ENCODE results near the gene SH3D19.

SH3D19 gene

DNA sequence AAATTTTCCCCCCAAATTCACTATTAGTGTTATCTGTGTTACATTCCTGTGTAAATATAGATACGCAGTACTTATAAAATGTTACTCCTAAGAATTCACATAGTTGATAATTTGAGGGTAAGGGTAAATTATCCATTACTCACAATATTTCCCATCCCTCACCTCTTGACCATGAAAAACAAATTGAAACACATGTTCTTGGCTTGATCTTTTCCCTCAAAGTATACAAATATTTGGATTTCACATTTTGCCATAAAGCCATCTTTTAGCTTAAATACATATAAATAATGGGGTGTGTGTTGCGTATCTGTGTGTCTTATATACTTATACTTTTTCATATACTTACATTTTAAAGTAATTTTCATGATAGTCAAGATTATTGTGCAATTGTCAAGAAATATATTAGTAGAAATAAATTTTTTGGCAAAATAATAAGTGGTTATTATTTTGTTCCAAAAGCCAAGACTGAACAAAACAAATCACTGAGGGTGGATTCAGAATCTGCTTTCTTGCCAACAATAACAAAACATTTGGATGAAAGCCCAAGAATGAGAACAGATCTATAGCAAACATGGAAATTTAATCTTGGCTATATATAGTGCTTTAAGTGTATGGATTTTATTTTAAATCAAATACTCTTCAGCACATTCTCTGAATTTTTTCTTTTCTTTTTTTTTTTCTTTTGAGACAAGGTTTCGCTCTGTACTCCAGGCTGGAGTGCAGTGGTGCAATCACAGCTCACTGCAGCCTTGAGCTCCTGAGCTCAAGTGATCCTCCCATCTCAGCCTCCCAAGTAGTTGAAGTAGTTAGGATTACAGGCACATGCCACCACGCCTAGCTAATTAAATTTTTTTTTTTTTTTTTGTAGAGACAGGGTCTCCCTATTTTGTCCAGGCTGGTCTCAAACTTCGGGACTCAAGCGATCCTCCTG lies 97.0 kb downstream of the SH3D19 start:
- DNase-seq (ENCODE audit: low read depth), result no peak

DNA sequence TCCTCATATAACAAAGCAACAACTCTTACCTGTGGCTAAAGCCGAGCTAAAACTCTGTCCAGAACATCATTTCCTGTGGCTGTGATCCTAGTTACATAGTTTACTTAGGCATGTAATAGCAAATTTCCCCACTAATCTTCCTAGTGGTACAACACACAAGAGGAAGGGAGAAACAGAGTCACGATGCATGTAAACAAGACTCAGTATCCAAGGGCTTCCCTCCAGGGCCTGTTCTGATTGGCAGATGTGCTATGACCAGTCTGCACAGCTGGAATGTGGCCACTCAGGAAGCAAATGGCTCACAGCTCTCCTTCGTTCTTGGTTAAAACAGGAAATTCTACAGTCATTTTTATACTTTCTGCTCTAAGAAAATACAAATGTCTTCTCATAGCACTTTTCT lies 97.7 kb downstream of the SH3D19 start:
- DNase-seq (ENCODE audit: low read depth), result no peak

DNA sequence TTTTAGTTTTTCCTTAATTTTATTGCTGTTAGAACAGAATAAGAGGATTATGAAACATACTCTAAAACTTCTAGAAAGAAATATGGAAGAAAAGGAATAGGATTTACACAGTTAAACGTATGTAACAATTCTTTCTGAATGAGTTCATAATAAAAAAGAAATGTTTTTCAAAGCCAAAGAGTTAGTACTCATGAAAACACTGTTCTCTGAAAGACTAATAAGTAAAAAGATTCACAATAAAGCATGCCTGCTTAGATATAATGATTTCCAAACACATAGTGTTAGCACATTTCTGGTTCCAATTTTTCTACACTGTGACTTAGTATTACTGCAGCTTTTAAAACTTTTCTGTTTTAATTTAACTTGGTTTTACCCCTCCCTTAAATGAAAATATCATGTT lies 98.2 kb downstream of the SH3D19 start:
- DNase-seq (ENCODE audit: low read depth), result no peak

DNA sequence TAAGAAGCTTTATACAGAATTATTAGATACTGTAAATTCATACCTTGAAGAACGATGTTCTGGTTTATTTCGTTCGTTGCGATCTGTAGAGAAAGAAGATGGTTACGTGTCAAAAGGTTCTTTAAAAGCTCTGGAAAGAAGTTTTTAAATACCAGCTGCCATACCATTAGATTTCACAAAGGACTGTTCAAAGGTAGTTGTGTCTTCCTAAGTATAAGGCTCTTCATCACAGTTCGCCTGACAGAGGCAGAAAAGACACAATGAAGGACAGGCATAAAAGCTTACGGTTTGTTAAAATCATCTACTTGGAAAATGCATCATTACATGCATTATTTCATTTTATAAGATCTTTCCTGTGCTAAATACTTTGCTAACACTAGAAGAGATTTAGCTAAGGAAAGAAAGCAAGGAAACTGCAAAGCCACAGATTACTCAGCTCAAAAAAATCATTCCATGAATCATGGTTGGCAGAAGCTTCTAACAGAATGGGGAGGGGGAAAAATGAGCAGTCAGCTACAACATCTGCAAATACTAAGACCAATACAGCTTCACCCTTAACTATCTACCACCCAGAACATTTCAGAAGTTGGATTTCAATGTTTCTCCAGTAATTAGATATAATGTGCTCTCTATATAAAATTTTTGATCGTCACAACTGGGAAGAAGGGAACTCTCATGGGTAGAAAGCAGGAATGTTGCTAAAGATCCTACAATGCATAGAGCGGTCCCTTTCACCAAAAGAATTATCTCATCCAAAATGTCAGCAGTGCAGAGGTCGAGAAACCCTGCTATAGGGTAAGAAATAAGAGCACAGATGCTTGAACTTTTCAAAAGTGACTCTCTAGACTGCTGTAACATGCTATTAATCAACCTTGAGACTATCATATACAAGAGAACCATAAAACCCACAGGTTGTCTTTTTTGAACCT lies 99.1 kb downstream of the SH3D19 start:
- no peak for DNase-seq (ENCODE audit: low read depth)

DNA sequence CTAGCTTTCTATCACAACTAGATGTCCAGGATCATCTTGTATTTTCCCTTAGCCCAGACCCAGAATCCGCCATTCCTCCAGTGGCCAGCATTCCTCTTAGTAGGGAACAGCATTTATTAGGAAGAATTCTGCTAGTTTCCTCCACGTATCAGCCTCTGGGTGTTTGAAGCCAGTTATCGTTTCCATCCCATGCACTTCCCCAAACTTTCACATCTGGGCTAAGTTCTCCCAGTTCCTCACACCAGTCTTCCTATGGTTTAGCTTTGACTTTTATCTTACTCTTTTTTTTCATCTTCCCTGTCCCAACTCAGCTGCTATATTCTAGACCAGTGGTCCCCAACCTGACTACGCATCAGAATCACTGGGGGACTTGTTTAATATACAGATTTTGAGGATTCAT lies 101.9 kb downstream of the SH3D19 start:
- DNase-seq (ENCODE audit: low read depth), result no peak

DNA sequence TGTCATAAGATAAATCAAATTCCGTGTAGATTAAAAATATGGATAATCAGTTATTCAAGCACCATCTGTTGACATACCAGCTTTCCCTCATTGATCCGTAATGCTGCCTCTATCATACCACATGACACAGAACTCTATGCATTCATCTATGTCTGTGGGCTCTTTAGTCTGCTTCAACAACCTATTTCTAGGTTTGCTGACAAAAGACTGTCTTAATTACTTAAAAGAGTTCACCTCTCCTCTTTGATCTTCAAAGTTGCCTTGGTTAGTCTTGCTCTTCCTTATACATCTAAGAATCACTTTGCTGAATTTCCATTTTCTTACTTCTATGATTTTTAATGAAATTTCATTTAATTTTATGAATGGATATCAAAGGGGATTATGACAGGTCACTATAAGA lies 105.5 kb downstream of the SH3D19 start:
- DNase-seq (ENCODE audit: low read depth), result no peak

DNA sequence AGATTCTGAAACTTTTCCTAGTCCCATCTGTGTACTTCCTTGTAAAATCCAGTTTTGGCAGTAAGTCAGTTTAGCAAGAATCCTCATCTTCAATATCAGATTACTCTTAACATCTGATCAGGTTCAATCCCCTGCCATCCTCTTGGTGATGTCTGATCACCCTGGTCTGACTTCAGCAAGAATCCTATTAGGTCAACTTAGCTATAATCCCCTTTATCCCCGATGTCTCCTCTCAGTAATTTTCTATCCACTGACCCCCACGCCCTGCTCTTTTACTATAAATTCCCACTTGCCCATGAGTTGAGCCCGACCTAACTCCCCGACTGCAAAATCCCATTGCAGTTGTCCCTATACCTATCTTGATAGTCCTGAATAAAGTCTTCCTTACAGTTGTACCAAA lies 106.3 kb downstream of the SH3D19 start:
- DNase-seq (ENCODE audit: low read depth), result no peak

DNA sequence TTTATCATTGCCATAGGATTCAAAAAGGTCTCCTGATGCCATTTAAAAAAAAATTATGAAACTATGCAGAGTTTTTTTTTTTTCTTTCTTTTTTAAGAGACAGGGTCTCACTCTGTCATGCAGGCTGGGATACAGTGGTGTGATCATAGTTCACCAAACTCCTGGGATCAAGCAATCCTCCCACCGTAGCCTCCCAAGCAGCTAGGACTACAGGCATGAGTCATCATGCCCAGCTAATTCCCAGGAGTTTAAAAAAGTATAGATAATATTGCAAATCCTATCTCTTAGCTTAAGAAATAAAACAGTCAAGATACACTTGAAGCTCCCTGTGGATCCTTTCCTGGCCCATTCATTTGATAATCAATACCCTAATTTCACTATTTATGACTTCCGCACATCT lies 107.1 kb downstream of the SH3D19 start:
- DNase-seq (ENCODE audit: low read depth), result no peak

DNA sequence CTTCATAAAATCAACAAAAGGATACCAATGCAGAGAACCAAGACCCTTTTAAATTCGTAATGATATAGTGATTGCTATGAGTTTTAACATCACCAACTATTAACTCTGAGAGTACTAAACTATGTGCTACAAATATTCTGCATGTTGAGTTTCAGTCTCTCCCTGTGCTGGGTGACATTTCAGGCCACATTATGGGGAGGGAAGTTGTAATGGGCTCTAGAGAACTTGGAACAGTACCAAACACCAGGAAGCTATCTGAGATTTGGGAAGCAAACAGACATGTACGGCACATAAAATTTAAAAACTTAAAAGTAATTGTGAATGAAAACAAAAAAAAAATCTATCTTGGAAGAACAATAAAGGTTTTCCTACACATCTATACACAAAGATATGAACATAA lies 108.1 kb downstream of the SH3D19 start:
- DNase-seq (ENCODE audit: low read depth), result no peak

DNA sequence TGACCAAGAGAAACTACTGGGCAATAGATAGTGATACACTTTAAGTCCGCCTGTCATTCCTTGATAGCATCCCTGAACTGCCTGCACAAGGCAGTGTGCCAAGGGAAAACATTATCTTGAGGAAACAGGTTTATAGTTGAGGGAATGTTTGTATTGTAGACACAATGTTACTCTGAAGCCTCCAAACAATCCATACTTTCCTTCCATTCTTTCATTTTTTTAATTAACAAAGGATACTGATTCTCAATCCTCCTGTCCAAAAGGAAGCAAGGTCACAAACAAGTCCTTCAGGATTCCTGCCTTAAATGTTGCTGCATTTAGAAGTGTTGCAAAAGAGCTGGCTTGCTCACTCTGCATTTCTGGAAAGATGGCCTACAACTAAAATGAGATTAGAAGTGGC lies 110.1 kb downstream of the SH3D19 start:
- DNase-seq (ENCODE audit: low read depth), result no peak

DNA sequence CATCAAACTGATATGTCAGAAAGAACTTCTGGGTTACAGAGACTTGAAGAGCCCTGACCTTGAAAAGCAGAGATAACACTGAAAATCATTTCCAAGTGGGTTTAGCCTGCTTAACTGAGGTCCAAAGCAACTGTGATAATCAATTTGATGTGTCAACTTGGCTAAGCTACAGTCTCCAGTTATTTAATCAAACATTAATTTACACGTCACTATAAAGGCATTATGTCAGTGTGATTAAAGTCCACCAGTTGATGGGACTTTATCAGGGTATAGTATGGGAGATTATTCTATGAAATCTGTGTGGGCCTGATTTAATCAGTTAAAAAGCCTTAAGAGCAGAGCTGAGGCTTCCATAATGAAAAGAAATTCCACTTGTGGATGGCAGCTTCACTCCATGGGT lies 117.5 kb downstream of the SH3D19 start:
- DNase-seq (ENCODE audit: low read depth), result no peak

DNA sequence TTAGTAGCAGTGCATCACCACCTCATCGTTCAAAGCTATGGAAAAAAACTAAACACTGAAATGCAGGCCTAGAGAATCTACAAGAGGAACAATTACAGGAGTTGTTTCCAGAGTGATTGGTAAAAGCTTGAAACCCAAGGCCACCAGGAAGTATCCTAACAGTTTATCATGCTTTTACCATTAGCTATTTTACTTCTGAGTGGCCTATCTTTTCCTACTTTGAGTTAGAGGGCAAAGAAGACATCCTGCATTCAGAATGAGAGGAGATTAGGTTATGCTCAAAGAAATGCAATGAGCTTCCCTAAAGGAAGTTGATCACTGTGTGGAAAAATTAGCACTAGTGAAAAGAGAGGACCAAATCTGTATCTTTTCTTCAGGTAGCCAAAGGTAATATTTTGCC lies 118.2 kb downstream of the SH3D19 start:
- DNase-seq (ENCODE audit: low read depth), result no peak

DNA sequence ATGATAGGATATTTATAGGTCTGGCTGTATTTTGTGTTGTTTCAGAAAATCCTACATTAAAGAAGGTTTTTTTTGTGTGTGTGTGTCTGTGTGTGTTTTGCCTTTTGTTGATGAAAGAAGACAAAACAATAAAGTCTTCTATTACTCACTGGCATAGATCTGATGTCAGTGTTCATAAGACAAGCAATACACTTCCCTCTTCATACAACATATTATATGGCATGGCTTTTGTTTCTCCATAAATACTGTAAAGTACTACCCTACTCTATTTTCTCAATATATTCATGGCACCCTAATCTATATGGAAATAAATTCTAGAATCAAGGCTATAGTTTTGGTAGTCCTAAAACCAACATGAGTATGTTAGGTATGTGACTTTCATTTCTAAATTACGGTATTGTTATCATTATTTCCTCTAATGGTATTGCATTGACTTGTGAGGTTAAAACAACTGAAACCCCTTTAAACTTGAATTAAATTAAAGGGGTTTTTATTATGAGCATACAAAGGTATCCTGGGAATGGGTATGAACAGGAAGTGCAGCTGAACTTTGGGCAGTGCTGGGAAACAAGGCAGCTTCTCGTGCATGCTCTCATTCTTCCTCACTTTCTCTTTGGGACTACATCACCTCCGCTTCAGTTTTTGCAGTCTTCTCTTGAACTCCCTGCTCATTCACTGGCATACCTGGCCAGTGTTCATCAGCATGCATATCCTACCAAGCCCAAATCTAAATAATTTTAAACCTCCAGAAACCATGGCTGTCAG lies 119.0 kb downstream of the SH3D19 start:
- DNase-seq (ENCODE audit: low read depth), result no peak

DNA sequence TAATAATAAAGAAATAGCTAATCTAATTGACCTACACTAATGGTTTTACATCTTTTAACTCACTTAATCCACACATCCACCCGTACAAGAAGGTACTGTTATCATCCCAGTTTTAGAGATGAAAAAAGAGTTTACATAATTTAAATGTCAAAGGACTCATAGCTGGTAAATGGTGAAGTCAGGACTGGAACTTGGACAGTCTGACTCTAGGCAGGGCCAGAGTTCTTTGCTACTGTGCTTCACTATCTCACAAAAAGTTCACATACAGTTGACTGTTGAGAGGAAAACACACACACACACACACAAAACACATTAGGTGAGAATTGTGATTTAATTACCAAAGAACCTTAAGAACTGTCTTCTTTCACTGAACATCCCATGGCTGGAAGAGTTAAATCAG lies 119.7 kb downstream of the SH3D19 start:
- DNase-seq (ENCODE audit: low read depth), result no peak

DNA sequence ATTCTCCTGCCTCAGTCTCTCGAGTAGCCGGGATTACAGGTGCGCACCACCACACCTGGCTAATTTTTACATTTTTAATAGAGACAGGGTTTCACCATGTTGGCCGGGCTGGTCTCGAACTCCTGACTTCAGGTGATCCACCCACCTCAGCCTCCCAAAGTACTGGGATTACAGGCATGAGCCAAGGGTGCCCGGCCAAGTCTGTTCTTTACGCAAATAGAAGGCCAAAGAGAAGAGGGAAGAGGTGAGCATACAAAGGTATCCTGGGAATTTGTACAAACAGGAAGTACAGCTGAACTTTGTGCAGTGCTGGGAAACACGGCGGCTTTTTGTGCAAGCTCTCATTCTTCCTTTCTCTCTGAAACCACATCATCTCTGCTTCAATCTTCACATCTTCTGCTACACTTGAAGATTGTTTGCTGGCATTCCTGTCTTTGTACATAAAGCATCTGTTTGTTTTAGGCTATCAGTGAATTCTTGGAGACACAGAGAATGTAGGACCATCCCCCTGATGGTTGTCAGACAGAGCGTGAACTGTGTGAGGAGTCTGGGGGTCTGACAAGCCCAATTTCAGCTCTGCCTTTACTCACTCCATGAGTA lies 120.4 kb downstream of the SH3D19 start:
- no peak for DNase-seq (ENCODE audit: low read depth)

DNA sequence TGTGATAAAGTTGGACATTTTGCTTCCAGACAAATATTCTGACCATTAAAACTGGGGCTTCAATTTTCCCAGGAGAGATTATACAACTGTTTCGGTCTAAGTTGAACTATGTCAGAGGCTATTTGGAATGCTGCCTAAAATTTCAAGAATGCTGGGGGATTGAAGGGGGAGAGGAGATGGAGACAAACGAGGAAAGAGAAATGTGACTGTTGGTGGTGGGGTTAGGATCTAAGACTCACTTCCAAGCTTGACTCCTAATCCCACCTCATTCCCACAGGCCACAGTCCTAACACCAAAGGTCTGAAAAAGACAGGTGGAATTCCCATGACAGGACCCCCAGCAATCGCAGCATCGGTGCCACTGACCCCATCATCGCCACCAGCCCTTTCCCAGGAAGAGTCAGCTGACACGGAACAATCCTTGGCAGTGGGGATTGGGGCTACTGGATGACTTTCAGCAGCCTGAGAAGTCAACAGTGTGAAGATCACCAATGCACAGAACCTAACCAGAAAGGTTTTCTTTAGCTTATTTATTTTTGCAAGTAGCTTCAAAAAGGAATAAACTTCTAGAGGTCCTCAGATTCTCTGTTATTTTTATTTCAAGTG lies 122.5 kb downstream of the SH3D19 start:
- no peak for DNase-seq (ENCODE audit: low read depth)

DNA sequence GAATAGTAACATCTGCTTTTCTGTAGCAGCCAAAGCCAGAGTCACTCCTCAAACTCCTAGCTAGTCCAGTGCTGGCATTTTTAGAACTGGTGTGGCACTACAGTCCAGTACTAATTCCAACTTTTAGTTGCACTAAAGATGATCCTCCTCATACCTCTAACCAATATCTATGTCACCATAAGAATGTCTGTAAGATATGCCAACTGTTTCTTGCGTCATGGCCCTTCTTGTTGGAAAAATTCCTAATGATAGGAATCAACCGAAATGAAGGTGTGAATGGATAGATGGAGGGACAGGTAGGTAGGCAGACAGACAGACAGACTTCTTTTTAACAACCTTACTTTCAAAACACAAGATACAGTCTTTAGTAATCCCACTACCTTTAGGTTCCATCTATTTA lies 123.0 kb downstream of the SH3D19 start:
- DNase-seq (ENCODE audit: low read depth), result no peak

DNA sequence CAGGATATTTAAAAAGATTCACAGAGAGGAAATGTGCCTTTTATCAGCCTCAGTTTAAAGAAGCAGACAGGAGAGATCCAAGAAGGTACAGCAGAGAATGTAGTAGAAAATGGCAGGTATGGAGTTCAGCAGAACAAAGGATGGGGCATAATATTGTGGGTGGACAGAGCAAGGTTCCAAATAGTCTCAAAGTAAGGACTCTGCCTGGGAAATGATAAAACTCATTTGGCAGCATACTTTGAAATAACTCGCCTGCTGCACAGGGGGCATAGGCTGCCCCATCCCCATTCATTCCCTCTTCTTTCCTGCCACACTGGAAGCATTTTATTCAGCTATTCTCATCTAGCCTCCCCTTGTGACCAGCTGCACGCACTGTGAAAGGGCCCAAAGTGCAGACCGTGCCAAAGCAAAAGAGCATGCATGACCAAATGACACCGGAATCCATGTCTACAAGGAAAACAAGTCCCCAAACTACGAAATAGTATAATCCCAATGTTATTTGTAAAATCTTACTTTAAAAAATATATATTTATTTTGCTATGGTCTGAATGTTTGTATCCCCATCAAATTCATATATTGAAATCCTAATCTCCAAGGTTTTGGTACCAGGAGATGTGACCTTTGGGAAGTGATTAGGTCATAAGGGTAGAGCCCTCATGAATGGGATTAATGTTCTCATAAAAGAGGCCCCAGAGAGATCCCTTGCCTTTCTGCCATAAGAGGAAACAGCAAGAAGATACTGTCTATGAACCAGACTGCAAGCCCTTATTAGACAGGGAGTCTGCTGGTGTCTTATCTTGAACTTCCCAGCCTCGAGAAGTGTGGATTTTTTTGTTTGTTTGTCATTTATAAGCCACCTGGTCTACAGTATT lies 125.8 kb downstream of the SH3D19 start:
- DNase-seq (ENCODE audit: low read depth), result no peak

DNA sequence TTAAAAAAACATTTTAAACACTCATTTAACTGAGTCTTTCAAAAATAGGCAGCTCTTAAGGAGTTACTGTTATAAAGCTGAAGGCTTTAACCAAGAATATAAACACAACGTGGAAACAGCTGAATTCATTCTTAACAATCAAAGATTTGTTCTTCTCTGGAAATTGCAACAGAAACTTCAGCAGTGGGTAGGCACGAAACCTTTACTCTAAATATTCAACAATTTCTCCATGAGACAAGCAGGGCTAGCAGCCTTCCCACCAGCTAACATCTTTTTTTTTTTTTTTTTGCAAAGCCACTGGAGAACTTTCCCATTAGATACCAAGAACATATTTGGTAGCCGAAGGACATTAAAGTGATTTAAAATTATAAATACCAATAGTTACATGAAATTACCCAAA lies 126.7 kb downstream of the SH3D19 start:
- DNase-seq (ENCODE audit: low read depth), result no peak

DNA sequence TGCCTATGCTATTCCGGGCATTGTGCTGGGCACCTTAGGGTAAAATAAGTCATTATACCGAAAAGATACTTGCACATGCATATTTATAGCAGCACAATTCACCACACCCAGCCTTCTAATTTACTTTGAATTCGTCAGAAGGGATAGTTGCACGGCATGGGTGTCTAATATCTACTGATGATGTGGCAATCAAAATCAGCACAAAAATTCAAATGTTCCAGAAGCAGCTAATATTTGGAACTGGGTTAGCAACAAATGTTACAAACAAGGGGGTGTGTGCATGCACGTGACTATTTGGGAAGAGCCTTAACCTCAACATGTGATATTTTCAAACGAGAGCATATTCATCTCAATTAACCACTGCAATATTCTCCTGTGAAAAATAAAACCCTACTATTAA lies 128.2 kb downstream of the SH3D19 start:
- DNase-seq (ENCODE audit: low read depth), result no peak

DNA sequence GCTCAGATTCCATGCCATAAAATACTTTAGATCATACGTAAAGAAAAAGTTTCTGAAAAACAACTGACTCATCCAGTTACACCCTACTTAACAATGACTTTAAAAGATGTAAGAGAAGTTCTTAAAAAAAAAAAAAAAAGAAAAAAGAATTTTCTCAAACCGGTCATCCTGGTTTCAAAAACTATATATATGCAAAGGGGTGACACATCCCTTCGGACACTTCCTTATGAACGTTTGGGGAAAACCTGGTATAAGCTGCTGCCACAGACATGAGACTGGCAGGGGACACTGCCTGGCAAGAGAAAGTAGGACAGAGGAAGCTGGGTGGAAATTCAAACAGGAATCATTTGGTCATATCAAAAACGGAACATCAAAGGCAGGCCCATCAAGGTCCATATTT lies 129.6 kb downstream of the SH3D19 start:
- no peak for DNase-seq (ENCODE audit: low read depth)

Measured in activated T-helper 1 cell treated with Interleukin-2 at 50 U/mL for 16 hours (primary cell).